Umbilical cord (tissue), 2 donors: ENCODE measurements around the gene BRD3. TPM values are rescaled to one million over a fixed set of nuclear protein-coding genes. Genes with fewer than 3 reads are reported as not detected.
"Not testable (repeated sequence)": the region's sequence is repeated elsewhere in the genome, so short reads cannot be mapped to it uniquely, and the experiment has no call there.

Experiments used
- DNase-seq: peaks from one replicate; pipeline ENCODE4 v3.0.0-alpha.2; 2015; ENCODE audit warnings: low spot score
- total RNA-seq: library from RNA; depleted of rRNA; stranded (reverse); fragments of >200 nt; gene quantifications from one replicate; pipeline ENCODE4 v1.2.3, GENCODE V29; 2014; ENCODE audit warnings: low replicate concordance; ENCODE audit not compliant: insufficient read depth

The BRD3 gene
- total RNA-seq = 19.3 TPM

DNA sequence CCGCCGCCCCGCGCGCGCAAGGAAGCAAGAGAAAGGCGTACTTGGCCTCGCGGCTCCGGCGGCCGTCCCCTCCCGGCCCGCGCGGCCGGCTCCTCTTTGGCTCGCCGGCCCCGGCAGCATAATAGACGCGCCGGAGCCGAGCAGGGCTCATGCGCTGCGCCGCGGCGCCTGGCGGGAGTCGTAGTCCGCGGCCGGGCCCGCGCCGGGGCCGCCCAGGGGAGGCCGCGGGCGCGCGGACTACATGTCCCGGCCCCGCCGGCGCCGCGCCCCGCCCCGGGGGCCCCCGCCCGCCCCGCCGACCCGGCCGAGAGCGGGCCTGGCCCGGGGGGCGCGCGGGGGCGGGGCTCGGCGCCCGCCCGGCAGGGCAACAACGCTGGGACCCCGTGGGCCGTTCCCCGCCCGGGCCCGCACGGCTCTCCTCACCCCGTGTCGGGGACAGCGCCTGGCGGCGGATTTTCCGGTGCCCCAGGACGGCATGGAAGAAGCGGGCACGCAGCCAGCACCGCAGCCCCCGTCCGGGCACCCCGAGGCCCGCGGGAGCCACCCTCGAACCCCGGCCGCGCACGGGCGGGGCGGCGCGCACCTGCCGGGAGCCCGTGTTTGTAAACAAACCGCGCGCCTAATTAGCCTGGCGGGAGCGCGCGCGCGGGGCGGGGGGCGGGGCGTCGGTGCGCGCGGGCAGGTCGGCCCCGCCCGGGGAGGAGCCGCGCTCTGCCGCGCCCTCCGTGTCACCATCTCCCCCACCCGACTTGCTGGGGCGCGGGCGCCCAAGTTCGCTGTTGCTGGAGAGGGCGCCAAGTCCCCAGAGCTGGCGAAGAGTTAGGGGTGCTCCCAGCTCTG is at the start of gene BRD3:
Gene BRD3 (minus strand): TSS at position 123 of the 840 bp plus-strand sequence. CDS start 14,549 bp downstream, outside the sequence.
- DNase-seq = peak; percentile 92

DNA sequence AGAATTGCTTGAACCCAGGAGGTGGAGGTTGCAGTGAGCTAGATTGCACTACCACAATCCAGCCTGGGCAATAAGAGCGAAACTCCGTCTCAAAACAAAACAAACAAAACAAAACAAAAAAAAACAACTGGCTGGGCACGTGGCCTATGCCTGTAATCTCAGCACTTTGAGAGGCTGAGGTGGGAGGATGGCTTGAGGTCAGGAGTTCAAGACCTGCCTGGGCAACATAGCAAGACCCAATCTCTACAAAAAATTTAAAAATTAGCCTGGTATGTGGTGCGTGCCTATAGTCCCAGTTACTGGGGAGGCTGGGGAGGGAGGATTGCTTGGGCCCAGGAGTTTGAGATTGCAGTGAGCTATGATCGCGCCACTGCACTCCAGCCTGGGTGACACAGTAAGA is 44.7 kb upstream of the BRD3 start:
- DNase-seq = no peak

DNA sequence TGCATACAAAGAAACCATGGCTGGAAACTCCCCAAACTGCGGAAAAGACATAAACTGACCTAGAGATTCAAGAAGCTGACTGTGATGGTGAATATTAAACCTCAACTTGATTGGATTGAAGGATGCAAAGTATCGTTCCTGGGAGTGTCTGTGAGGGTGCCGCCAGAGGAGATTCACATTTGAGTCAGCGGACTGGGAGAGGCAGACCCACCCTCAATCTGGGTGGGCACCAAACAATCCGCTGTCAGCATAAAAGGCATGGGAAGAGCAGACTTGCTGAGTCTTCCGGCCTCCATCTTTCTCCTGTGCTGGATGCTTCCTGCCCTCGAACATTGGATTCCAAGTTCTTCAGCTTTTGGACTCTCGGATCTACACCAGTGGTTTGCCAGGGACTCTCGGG is 43.2 kb upstream of the BRD3 start:
- DNase-seq = no peak

GRCh38 chr9:134103391-134103998 is 35.7 kb upstream of the BRD3 start:
- DNase-seq = no peak

GRCh38 chr9:134101623-134102149 is 33.9 kb upstream of the BRD3 start:
- DNase-seq = no peak

DNA sequence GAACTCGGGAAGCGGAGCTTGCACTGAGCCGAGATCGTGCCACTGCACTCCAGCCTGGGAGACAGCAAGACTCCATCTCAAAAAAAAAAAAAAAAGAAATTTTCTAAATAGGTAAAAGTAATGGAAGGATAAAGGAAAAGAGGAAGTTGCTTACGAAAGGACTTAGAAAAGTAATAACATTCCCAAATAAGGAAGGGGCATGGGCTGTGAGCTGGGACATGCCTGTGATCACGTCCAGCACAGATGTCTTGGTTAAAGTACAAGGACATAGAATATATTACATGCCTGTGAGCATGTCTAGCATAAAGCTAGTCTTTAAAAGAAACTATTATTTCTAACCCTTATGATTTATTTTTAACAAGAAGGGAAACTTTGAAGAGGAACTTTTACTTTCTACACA is 33.3 kb upstream of the BRD3 start:
- not testable (repeated sequence) for DNase-seq

DNA sequence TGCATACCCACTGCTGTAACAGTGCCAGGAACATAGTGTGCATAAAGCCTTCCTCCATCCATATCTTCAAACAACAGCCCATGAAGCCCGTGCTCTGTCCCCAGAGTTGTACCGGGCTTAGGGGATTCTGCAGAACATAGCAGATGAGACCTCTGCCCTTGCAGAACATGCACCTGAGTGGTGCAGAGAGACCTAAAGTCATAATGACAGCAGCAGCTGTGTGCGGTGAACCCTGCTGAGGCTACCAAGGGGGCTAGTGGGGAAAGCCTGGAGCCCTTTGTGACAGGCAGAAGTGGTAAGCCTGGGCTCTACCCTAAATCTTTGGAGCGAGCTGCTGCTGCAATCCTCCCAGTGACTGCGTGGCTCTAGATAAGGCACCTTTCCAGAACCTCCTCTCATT is 32.2 kb upstream of the BRD3 start:
- no peak for DNase-seq

DNA sequence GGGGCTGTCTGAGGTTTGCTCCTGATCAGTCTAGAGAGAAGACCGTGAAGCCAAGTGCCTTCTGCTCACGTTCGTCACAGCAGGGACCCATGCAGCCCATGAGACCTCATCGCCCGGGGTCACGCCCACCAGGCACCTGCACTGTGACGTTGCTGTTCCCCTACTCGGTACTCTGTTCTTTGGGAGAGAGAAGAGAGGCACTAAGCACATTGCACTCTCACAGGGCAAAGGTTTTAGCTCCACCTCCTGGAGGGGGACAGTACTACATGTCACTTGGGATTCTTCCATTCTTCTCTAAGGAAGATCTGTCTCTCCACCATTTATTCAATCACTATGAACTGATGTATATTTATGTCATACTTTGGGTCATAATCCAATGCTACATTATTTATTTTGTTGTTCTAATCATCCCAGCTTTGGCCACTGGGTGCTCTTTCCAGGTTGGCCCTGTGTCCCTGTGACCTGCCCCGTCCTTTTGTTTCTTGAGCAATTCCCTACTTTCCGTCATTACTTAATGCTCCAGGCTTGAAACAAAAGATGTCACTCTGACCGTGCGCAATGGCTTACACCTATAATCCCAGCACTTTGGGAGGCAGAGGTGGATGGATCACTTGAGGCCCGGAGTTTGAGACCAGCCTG is 31.4 kb upstream of the BRD3 start:
- DNase-seq = no peak

DNA sequence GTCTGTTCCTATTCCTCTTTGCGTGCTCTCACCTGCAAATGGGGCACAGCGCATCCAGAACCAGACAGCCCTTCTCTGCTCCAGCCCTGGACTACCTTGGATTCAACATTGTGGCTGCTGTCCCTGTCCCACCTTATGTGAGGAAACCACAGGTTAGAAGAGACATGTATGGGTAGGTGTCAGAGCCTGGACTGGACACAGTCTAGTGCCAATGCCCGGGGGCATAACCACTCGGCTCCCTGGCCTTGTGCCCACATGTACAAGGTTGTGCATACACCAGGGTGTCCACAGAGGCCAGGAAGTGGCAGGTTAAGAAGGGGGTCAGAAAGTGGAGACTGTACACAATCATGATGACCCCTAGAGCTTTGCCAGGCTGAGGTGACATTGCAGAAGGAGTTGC is 22.1 kb upstream of the BRD3 start:
- no peak for DNase-seq

GRCh38 chr9:134088063-134088725 is 20.4 kb upstream of the BRD3 start:
- no peak for DNase-seq

DNA sequence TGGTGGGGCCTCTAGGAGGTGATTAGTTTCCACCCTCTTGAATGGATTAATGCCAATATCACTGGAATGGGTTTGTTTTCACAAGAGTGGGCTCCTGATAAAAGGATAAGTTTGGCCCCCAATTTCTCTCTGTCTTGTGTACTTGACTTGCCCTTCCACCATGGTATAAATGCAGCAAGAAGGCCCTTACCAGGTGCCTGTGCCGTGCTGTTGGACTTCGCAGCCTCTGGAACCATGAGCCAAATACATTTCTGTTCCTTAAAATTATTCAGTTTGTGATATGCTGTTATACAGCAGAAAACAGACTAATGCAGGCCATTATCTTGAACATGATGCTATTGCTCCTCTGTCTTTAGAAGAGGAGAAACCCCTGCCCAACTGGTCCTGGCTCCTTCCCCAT is 17.8 kb upstream of the BRD3 start:
- no peak for DNase-seq

DNA sequence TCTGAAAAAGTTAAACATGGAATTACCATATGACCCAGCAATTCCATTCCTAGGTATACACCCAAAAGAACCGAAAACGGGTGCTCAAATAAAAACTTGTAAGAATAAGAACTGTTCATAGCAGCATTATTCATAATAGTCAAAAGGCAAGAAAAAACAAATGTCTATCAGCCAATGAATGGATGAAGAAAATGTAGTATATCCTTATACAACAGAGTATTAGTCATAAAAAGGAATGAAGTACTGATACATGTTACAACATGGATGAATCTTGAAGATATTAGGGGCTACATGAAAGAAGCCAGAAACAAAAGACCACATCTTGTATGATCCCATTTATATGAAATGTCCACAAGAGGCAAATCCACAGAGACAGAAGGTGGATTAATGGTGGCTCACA is 15.6 kb upstream of the BRD3 start:
- no peak for DNase-seq

- DNase-seq = no peak
These were observed 8.8 kb upstream of the BRD3 start for GRCh38 chr9:134076644-134077043.

DNA sequence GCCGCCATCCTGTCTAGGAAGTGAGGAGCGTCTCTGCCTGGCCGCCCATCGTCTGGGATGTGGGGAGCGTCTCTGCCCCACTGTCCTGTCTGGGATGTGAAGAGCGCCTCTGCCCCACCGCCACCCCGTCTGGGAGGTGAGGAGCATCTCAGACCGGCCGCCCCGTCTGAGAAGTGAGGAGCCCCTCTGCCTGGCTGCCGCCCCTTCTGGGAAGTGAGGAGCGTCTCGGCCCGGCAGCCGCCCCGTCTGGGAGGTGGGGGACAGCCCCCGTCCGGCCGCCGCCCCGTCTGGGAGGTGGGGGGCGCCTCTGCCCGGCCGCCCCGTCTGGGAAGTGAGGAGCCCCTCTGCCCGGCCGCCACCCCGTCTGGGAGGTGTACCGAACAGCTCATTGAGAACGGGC is 7.9 kb upstream of the BRD3 start:
- not testable (repeated sequence) for DNase-seq

DNA sequence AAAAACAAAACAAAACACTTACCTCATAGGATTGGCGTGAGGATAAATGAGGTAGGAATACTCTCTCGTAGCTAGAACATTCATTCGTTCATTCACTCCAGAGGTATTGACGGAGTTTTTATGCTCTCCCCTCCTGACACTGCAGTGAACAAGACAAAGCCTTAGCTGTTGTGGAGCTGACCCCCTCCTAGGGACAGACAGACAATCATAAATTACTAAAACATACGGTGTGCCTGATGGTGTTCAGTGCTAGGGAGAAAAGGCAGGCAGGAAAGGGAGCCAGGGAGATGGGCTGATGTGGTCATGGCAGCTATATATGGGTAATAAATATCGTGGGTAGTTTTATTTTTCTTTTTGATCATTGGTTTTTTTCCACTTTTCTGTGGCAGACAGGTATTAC is 5.7 kb upstream of the BRD3 start:
- DNase-seq = no peak

DNA sequence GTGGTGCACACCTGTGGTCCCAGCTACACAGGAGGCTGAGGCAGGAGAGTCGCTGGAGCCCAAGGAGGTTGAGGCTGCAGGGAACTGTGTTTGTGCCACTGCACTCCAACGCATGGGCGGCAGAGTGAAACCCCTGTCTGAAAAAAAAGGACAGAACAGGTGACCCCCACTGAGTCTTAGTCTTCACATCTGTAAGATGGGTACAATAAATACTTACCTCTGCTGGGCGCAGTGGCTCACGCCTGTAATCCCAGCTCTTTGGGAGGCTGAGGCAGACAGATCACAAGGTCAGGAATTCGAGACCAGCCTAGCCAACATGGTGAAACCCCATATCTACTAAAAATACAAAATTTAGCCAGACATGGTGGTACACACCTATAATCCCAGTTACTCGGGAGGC is 4.9 kb upstream of the BRD3 start:
- DNase-seq = not testable (repeated sequence)

DNA sequence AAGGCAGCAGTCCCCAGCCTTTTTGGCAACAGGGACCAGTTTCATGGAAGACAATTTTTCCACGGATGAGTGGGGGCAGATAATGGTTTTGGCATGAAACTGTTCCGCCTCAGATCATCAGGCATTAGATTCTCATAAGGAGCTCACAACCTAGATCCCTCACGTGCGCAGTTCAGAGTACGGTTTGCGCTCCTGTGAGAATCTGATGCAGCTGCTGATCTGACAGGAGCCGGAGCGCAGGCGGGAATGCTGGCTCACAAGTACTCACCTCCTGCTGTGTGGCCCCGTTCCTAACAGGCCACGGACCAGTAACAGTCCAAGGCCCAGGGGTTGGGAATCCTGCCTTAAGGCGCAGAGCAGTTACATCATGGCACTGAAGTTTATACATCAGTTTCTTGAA is 3.3 kb upstream of the BRD3 start:
- no peak for DNase-seq

DNA sequence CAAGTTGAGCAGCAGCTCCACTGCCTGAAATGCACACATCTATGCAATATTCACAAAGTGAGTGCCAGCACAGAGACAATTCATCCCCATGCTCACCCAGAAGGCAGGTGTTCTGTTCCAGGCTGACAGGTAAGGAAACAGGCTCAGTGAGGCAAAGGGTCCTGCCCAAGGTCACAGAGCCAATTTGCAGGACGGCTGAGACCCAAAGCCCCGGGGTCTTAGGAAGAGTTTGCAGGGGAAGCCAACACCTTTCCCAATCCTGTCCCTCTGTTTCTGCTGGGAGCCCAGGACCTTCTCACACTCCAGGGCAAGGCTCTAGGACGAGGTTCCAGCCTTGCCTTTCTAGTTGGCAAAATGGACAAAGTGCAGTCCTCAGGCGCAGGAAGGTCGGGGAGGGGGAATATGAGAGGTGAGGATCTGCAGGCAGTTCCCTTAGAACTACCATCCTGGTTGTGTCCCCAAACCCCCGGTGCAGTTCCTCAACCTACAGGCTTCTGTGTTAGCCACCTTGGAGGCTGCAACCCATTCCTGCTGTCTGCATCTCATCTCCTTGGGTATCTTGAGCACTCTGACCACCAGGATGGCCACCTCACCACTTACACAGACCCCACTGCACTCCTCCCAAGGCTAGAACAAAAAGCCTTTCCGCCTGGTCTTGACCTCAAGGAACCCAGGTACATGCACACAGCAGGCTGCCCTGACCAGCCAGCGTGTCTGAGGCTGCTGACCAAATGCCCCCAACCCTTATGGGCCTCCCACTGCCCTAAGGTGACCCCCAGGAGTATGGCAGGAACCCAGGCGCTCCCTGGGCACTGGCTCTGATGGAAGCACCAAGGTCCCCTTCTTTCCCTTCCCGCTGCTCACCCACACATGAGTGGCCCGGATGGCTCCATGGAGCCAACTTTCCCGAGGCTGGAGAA is 1.9 kb upstream of the BRD3 start:
- DNase-seq = no peak

DNA sequence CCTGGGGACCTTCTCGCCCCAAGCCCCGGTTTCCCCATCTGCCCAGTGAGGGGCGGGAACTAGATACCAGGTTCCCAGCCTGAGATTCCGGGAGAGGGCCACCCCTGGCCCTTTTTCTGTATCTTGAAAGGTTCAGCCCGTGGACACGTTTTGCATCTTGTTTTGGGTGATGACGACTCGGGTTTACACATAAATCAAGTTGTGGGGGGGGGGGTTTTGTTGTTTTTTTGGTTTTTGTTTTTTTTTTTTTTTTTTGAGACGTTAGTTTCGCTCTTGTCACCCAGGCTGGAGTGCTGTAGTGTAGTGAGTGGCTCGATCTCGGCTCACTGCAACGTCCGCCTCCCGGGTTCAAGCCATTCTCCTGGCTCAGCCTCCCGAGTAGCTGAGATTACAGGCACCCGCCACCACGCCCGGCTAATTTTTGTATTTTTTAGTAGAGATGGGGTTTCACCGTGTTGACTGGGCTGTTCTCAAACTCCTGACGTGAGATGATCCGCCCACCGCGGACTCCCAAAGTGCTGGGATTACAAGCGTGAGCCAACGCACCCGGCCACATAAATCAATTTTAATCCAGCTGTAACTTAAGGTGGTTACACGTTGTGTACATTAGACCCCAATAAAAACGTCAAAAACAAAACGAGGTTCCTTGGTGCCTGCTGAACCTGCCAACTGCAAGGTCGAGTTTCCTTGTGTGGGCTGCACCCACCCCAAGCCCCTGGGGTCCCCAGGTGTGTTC is 1.1 kb upstream of the BRD3 start:
- no peak for DNase-seq
